ENCODE results near the gene FBXL4.

Gene FBXL4

DNA sequence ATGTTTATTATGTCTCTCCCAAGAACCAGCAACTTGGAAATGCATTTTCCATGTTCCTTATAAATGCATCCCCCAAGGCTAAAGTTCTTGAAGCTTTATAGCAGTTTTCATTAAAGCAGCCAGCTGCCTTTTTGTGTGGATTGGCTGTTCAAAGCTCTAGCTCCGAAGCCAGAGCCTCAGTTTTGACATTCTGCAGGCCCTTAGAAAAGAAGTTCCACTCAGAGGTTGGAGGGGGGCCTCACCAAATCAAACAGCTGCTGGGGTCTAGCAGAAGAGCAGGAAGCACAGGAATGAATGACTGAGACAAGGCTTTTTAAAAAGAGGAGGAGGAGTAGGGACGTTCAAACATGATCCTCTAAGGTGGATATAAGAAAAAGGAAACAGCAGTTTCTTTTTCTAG lies 117.6 kb downstream of the FBXL4 start:
- no peak for DNase-seq (ENCODE audit: insufficient read length, low spot score)
- TF ChIP-seq CTCF (IDR thresholded peaks at IDR 0.05; ENCODE audit: insufficient read depth, missing control alignments) = no peak
- no peak for FAIRE-seq

DNA sequence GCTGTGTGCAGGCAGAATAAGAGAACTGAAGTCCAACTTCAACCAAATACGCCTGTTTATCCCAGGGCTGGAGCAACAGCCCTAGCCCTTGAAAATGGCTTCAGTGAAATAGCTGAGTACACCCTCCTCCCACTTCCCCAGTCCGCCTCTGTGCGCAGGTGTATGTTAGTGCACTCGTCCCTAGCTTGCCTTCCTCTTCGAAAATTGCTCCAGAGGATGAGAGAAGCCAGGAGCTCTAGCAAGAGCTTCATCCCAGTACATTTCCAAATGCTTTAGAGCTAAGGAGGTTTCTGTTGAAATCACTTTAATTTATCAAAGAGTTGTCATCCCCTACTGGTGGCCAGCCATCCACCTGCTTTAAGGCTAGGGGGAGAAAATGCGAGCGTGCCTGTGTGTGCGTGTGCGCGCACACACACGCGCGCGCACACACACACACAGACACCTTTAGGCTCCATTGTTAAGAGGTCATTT lies 118.8 kb downstream of the FBXL4 start:
- no peak for TF ChIP-seq CTCF (IDR thresholded peaks at IDR 0.05; ENCODE audit: insufficient read depth, missing control alignments)
- FAIRE-seq (no peak), DNase-seq (ENCODE audit: insufficient read length, low spot score) (no peak)

GRCh38 chr6:98828211-98828788 lies 119.4 kb downstream of the FBXL4 start:
- FAIRE-seq (no peak), DNase-seq (ENCODE audit: insufficient read length, low spot score) (no peak)
- no peak for TF ChIP-seq CTCF (IDR thresholded peaks at IDR 0.05; ENCODE audit: insufficient read depth, missing control alignments)

- FAIRE-seq (no peak), DNase-seq (ENCODE audit: insufficient read length, low spot score) (no peak)
- TF ChIP-seq CTCF (IDR thresholded peaks at IDR 0.05; ENCODE audit: insufficient read depth, missing control alignments) = no peak
Measured at GRCh38 chr6:98827295-98828159, 120.2 kb downstream of the FBXL4 start.

- TF ChIP-seq CTCF (IDR thresholded peaks at IDR 0.05; ENCODE audit: insufficient read depth, missing control alignments) = no peak
- DNase-seq (ENCODE audit: insufficient read length, low spot score) = no peak
- FAIRE-seq = no peak
Measured at GRCh38 chr6:98825600-98826230, 122.0 kb downstream of the FBXL4 start.

- DNase-seq (ENCODE audit: insufficient read length, low spot score) (no peak), FAIRE-seq (no peak)
- no peak for TF ChIP-seq CTCF (IDR thresholded peaks at IDR 0.05; ENCODE audit: insufficient read depth, missing control alignments)
Measured at GRCh38 chr6:98824902-98825599, 122.7 kb downstream of the FBXL4 start.

Measured in D721Med (cell line).